Cardiac muscle cell (in vitro differentiated cells and primary cell): ENCODE data around the gene BCL10. TPM values are rescaled to one million over a fixed set of nuclear protein-coding genes. Genes with fewer than 3 reads are reported as not detected.
A peak's percentile ranks its signal among the peaks of the same experiment; 100 is the strongest.

Experiments
- DNase-seq, 2 donors: peaks; one replicate each; pipeline versions ENCODE4 v3.0.0 to v3.0.0-alpha.2; 2010 to 2017; ENCODE audit warnings: low read depth in 1 of 2, low spot score in 1 of 2
- H3K27ac ChIP-seq: fragments of 200-600 bp; sonication (generic); 2 replicates; pipeline ENCODE4 v1.5.1; 2016
- H3K27me3 ChIP-seq: fragments of 200-600 bp; sonication (generic); 2 replicates; pipeline ENCODE4 v1.6.0; 2016; ENCODE audit warnings: control low read depth
- H3K36me3 ChIP-seq: fragments of 200-600 bp; sonication (generic); 2 replicates; pipeline ENCODE4 v1.5.1; 2016; ENCODE audit warnings: control low read depth
- H3K4me1 ChIP-seq: fragments of 200-600 bp; sonication (generic); 2 replicates; pipeline ENCODE4 v1.8.1; 2017; ENCODE audit warnings: low read depth, mild to moderate bottlenecking, mixed run types
- H3K4me3 ChIP-seq: fragments of 200-600 bp; sonication (generic); 2 replicates; pipeline ENCODE4 v1.5.1; 2016; ENCODE audit warnings: mild to moderate bottlenecking
- H3K9me3 ChIP-seq: fragments of 200-600 bp; sonication (generic); 2 replicates; pipeline ENCODE4 v1.5.1; 2017; ENCODE audit warnings: low read depth, mild to moderate bottlenecking, control low read depth
- polyA plus RNA-seq: library from polyadenylated mRNA; unstranded; fragments of >200 nt; fragmentation: Nextera tagmentation; extraction: Ambion mirVana; gene quantifications from 2 replicates; pipeline ENCODE4 v1.2.1, GENCODE V29; 2016
- total RNA-seq: library from RNA; depleted of rRNA; stranded (reverse); fragments of >200 nt; gene quantifications from 2 replicates; pipeline ENCODE4 v1.2.3, GENCODE V29; 2016
- TF ChIP-seq, protein P1 (sequence below): IDR thresholded peaks from 2 replicates; pipeline ENCODE4 v1.5.1; 2012; ENCODE audit warnings: low read depth, mild to moderate bottlenecking, low read length

Gene BCL10
- total and polyA plus RNA-seq, 2 experiments from 2014 or later: 11.7 to 12.8 TPM

GRCh38 chr1:85289848-85290335 is 13.5 kb upstream of the BCL10 start:
- Histone ChIP-seq H3K27ac (peak overlapping the region; percentile 85), H3K4me1 (peaks cover 28% of the 10 kb centered on the region), H3K36me3 (no peaks in the 10 kb centered on the region), H3K27me3 (no peaks in the 10 kb centered on the region), H3K4me3 (no peak overlapping the region), H3K9me3 (no peaks in the 10 kb centered on the region)
- TF ChIP-seq, protein P1, sequence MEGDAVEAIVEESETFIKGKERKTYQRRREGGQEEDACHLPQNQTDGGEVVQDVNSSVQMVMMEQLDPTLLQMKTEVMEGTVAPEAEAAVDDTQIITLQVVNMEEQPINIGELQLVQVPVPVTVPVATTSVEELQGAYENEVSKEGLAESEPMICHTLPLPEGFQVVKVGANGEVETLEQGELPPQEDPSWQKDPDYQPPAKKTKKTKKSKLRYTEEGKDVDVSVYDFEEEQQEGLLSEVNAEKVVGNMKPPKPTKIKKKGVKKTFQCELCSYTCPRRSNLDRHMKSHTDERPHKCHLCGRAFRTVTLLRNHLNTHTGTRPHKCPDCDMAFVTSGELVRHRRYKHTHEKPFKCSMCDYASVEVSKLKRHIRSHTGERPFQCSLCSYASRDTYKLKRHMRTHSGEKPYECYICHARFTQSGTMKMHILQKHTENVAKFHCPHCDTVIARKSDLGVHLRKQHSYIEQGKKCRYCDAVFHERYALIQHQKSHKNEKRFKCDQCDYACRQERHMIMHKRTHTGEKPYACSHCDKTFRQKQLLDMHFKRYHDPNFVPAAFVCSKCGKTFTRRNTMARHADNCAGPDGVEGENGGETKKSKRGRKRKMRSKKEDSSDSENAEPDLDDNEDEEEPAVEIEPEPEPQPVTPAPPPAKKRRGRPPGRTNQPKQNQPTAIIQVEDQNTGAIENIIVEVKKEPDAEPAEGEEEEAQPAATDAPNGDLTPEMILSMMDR: no peak
- DNase-seq: peak in 1 of 2 donors; percentile 35

- peak in 1 of 2 donors; percentile 77 for DNase-seq
- peak overlapping the region; percentile 85 for H3K27ac ChIP-seq
Observed at GRCh38 chr1:85289207-85289847, 12.9 kb upstream of the BCL10 start.

DNA sequence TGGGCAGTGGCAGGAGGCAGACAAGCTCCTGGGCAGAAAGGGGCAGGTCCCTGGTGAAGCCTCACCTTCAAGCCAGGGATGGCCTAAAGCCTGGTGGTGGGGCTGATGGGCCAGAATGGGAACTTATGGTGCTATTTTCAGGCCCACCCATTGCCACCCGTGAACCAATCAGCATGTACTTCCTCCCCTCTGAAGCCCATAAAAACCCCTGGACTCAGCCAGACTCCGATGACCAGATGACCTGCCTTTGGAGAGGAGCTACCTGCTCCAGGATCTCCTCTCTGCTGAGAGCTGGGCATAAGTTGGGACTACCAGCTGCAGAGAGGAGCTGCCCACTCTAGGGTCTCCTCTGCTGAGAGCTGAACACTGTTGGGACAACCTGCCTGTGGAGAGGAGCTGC is 7.8 kb upstream of the BCL10 start:
- Histone ChIP-seq H3K27ac (no peak overlapping the region), H3K9me3 (no peaks in the 10 kb centered on the region), H3K27me3 (no peaks in the 10 kb centered on the region), H3K36me3 (no peaks in the 10 kb centered on the region), H3K4me1 (peaks cover under 1% of the 10 kb centered on the region), H3K4me3 (no peak overlapping the region)
- TF ChIP-seq, protein P1: no peak
- DNase-seq: no peak

More at GRCh38 chr1:85289207-85289847, 12.9 kb upstream of the BCL10 start:
- TF ChIP-seq, protein P1: no peak
- Histone ChIP-seq H3K4me3 (no peak overlapping the region), H3K27me3 (no peaks in the 10 kb centered on the region), H3K36me3 (no peaks in the 10 kb centered on the region), H3K9me3 (no peaks in the 10 kb centered on the region), H3K4me1 (peaks cover 28% of the 10 kb centered on the region)

DNA sequence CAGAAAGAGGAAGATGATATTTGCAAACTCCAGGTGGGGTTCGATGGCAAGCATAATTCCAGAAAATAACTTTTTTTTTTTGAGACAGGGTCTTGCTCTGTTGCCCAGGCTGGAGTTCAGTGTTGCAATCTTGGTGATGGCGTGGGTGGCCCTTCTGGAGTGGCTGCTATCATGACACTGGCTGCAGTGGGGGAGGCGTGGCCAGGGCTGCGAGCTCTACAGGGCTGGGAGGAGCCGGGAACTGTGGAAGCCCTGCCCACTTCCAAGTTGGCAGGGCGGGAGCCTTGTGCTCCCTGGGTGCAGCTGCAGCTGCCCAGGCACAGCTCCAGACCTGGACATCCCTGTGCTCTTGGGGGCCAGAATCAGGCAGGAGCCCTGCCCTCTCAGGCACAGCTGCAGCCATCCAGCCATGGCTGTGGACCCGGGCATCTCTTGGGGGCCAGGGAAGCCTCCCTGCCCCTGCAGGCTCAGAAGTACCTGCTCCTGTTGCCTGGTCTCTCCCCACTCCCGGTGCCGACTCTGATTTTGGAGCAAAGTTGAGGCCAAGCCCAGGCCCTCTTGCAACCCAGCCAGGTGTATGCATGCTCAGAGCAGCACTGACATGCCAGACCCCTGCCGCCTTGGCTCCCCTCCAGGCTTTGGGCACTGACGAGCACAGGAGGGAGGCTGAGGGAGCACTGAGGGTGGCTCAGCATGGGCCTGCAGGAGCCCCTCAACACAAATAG is 7.2 kb upstream of the BCL10 start:
- TF ChIP-seq, protein P1: no peak
- no peaks in the 10 kb centered on the region for H3K9me3 ChIP-seq
- no peaks in the 10 kb centered on the region for H3K27me3 ChIP-seq
- no peaks in the 10 kb centered on the region for H3K36me3 ChIP-seq
- H3K4me1 ChIP-seq: no peaks in the 10 kb centered on the region
- H3K27ac ChIP-seq: no peak overlapping the region
- DNase-seq: no peak
- no peak overlapping the region for H3K4me3 ChIP-seq

DNA sequence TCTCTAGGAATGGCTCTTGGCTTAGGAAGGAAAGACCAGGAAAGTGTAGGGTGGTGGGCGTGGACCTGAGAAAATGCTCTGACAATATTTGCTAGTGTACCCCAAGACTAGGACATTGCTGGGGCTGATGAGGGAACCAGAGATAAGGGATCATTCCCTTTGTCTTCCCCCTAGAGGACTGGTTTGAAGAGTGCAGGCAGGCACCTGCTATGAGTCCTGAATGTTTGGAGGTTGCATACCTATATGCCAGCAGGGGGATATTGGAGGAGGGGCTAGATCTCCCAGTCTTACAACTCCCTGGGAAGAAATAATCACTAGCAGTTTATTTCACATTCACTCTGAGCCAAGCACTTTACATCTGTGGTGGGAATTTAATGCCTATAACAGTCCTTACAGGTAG is 6.0 kb upstream of the BCL10 start:
- Histone ChIP-seq H3K9me3 (no peaks in the 10 kb centered on the region), H3K27ac (no peak overlapping the region), H3K27me3 (no peaks in the 10 kb centered on the region), H3K4me3 (no peak overlapping the region), H3K36me3 (no peaks in the 10 kb centered on the region), H3K4me1 (no peaks in the 10 kb centered on the region)
- DNase-seq: peak in 1 of 2 donors; percentile 3
- TF ChIP-seq, protein P1: no peak
